HFF-Myc (cell line): ENCODE data around the gene PDZRN4.

Experiments used
- DNase-seq: peaks from one replicate; pipeline ENCODE4 v3.0.0-alpha.2; 2011; ENCODE audit warnings: low read depth; ENCODE audit errors: extremely low read depth
- H3K4me3 ChIP-seq: replicated peaks from 2 replicates; pipeline ENCODE4 v1.5.1; 2011; ENCODE audit warnings: low read depth, mild to moderate bottlenecking, control low read depth, low read length
- CTCF ChIP-seq: IDR thresholded peaks from 2 replicates; pipeline ENCODE4 v1.5.1; 2012; ENCODE audit warnings: mild to moderate bottlenecking, low read depth, low read length, control low read depth; ENCODE audit errors: missing control alignments

Gene PDZRN4

GRCh38 chr12:41418586-41418985 lies 230.5 kb downstream of the PDZRN4 start:
- H3K4me3 ChIP-seq: no peak overlapping the region
- no peak for DNase-seq
- no peak for TF ChIP-seq CTCF

DNA sequence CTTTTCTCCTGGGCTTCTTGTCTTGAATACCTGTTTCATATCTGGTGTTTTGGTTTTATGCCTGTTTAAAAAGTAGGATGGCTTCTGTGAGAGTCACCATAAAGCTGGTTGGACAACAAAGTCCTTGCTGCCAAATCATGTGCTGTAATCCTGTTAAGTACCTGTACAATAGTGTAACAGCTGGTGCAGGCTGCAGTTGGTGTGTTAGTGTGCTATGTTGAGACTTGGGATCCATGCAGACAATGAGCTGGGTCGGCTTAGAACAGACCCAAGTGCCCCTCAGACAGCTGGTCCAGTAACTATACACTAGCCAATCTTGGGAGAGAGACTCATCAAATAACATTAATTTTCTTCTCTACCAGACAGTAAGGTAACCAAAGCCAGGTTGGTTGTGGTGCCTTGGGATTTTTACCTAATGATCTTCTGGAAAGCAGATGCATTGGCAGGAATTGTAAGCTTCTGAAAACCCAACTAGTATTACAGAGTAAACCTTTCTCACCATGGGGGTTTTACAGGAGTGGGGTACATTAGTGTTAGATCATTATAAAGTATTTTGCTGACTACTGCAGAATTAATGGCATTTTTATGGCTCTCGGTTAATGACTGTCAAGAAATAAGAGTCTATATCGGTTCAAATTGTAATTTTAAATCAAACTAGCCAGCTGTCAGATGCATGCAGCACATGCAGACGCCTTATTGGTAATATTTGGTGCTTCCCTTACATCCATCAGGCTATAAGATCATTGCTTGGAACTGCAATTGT lies 231.2 kb downstream of the PDZRN4 start:
- DNase-seq: no peak
- no peak for TF ChIP-seq CTCF
- H3K4me3 ChIP-seq: no peak overlapping the region

- DNase-seq: no peak
- no peak overlapping the region for H3K4me3 ChIP-seq
- no peak for TF ChIP-seq CTCF
Measured at GRCh38 chr12:41424651-41425050, 236.5 kb downstream of the PDZRN4 start.

- no peak overlapping the region for H3K4me3 ChIP-seq
- TF ChIP-seq CTCF: no peak
- no peak for DNase-seq
Measured at GRCh38 chr12:41433460-41433859, 245.3 kb downstream of the PDZRN4 start.

- DNase-seq: no peak
- TF ChIP-seq CTCF: no peak
- no peak overlapping the region for H3K4me3 ChIP-seq
Measured at GRCh38 chr12:41436076-41436475, 248.0 kb downstream of the PDZRN4 start.

DNA sequence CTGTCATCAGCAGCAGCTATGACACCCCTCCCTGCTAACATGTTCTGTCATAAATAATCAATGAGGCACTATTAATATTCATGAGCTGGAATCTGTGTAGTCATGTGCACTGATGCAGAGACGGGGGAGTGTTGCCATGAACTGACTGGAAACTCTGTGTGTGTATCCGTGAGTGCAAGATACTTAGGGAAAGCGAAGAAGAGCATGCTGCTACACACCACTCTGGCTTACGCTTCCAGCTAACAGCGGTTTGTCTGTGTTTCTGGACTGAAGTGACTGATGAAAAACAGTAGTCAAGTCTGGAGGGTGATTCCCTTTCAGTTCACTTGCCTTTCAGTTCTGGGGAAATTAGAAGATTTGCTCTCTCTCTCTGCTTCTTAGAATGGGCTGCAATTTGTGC lies 249.4 kb downstream of the PDZRN4 start:
- no peak for TF ChIP-seq CTCF
- no peak for DNase-seq

More for the DNA sequence above, 249.4 kb downstream of the PDZRN4 start:
- no peak overlapping the region for H3K4me3 ChIP-seq
